Skin of body (tissue), 2 donors: Measurements from ENCODE around the gene PCNT. TPM values are rescaled to one million over a fixed set of nuclear protein-coding genes. Genes with fewer than 3 reads are reported as not detected.
"Not testable (repeated sequence)": the region's sequence is repeated elsewhere in the genome, so short reads cannot be mapped to it uniquely, and the experiment has no call there.

Experiments used
- DNase-seq: peaks from one replicate; lab custom pipeline; 2025; lab: John Stamatoyannopoulos, UW
- total RNA-seq: library from RNA; depleted of rRNA; stranded (reverse); fragments of >200 nt; gene quantifications from one replicate; pipeline ENCODE4 v1.2.3, GENCODE V29; 2014

PCNT gene
- total RNA-seq, 1 donor from 2014 or later = 27.8 TPM

DNA sequence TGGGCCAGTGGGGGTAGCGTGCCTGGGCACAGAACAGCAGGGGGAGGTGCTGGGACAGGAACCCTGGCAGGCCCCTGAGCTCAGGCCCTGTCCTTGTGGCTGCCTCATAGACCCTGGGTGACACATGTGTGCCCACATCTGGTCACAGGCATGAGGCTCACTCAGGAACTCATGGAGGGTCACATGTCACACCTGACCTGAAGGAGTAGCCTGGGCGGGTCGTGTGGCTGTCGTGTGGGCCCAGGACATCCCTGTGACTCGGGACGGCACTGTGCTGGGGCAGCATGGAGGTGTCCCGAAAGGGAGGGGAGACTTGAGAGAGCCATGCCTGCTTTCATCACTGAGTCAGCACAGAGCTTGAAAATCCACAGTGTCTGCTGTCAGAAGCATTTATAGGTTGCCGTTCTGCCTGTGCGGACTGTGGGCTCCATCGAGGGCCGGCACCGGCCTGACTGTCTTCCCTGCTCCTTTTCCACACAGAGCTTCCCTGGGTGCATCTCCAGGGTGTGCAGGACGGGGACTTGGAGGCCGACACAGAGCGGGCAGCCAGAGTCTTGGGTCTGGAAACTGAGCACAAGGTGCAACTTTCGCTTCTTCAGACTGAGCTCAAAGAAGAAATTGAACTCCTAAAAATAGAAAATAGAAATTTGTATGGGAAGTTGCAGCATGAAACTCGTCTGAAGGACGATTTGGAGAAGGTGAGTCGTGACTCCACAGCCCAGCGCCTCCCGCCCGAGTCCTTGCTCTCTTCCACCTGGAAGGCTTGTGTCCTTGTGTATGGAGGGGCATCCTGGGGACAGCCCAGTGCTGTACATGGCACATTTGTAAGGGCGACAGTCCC, 32.8 kb downstream of the PCNT start:
- DNase-seq = no peak

DNA sequence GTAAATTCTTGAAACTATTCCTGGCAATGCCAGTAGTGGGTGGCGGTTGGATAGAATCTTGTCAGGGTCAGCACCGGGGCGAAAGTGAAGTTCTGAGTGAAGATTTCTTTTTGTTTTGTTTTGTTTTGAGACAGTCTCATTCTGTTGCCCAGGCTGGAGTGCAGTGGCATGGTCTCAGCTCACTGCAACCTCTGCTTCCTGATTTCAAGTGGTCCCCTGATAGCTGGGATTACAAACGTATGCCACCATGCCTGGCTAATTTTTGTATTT, 33.3 kb downstream of the PCNT start:
- DNase-seq = no peak

DNA sequence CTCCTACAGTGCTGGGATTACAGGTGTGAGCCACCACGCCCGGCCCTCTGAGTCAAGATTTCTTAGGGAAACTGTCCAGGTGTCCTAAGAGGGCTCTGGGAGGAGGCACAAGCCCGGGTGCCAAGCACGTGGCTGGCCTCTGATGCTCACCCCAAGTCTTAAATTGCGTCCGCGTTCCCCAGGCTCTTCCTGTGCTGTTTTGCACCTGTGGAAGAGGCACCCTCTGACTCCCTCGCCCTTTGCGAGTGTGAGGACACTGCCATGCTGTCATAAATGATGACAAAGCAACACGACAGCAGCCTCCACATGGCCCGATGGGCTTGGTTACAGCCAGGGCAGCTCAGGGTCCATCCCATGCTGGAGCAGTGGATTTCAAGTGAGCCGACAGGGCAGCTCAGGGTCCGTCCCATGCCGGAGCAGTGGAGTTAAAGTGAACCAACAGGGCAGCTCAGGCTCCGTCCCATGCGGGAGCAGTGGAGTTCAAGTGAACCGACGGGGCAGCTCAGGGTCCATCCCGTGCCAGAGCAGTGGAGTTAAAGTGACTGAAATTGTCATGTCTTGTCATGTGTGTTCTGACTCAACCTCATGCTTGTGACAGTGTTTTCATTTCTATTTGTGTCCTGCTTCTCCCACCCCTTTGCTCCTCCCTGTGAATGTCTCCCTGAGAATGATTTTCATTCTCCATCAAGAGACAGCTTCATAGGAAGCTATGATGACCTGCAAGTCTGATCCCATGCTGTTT, 33.9 kb downstream of the PCNT start:
- no peak for DNase-seq

DNA sequence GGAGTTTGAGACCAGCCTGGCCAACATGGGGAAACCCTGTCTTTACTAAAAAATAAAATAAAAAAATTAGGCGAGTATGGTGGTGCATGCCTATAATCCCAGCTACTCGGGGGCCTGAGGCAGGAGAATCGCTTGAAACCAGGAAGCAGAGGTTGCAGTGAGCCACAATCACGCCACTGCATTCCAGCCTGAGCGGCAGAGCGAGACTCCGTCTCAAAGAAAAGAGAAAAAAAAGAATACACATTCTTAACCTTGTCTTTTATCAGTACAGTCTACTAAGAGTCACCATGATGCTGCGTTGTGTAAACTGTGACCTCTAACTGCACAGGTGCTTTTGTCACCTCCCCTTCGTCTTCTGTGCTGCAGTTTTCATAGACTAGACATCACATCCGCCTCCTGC, 37.2 kb downstream of the PCNT start:
- DNase-seq = no peak

DNA sequence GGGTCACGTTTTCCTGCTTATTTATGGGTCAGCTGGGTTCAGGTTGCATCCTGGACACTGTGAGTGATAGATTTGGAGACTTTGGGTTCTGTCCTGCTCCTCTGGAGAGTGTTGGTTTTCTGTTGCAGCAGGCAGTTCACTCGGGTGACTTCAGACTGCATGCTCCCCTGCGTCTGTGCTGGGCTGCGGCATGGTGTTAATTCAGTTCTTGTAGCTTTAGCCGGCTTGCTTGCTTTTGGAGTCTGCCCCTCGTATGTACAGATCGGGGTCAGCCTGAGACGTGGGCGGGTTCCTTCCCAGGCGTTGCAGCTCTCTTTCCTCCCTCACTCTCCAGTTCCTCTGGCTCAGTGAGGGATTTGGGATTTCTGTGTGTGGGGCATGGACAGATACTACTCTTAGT, 38.0 kb downstream of the PCNT start:
- DNase-seq = no peak

DNA sequence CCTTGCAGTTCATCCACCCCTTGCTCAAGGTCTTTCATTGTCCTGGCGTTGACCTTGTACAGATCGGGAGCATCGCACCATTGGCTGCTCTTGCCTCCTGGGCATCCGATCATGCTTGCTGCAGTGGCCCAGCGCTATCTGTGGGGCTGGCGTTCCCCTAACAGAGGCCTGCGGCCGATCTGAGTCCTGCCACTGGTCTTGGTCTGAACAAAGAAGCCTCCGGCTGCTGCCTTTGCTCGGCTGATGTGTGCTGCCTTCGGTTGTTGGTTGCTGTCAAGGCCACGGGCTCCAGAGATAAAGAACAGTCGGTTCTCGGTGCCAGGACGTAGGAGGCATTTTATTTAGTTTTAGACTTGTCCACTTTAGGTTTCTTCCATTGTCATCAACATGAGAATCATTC, 39.0 kb downstream of the PCNT start:
- no peak for DNase-seq

DNA sequence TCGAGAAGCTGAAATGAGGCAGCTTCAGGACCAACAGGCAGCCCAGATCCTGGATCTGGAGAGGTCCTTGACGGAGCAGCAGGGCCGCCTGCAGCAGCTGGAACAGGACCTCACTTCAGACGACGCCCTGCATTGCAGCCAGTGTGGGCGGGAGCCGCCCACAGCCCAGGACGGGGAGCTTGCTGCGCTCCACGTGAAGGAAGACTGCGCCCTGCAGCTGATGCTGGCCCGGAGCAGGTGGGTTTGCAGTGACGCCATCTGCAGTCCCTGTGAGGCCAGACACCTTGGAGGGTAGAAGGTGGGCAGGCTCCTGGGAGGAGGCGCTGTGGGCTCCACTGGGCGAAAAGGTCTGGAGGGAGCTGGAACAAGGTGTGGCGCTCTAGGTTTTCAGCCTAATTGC, 39.7 kb downstream of the PCNT start:
- DNase-seq = no peak

DNA sequence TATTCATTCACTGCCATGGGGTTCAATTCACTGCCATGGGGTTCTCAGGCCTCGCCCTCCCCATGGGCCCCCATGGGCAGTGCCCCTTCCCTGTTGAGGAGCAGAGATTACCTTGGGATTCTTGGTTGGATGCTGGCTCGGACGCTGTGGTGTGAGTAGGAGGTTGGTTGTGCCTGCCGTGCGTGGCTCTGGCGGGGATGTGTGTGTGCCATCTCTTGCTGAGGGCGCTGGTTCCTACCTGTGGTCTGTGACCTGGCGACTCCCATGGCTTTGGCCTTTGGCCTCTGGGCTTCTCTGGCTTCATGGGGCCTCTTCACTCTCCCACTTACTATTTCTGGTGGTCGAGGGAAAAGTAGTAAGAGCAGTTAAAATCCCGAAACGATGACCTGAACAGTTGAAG, 42.1 kb downstream of the PCNT start:
- no peak for DNase-seq

DNA sequence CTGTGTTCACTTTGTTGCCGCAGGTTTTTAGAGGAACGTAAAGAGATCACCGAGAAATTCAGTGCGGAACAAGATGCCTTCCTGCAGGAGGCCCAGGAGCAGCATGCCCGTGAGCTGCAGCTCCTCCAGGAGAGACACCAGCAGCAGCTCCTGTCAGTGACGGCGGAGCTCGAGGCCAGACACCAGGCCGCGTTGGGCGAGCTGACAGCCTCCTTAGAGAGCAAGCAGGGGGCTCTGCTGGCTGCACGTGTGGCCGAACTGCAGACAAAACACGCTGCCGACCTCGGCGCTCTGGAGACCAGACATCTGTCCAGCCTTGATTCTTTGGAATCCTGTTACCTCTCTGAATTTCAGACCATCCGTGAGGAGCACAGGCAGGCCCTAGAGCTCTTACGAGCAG, 42.6 kb downstream of the PCNT start:
- DNase-seq = no peak

DNA sequence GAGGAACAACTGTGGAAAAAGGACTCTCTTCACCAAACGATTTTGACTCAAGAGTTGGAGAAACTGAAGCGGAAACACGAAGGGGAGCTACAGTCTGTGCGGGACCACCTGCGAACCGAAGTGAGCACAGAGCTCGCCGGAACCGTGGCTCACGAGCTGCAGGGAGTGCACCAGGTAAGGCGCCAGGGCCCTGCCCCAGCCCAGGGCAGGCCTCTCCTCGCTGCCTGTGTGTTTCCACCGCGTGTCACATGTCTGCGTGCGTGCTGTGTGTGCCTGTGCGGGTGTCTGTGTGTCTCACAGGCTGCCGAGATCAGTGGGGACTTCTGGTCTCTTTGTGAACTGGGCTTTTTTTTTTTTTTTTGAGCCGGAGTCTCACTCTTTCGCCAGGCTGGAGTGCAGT, 43.0 kb downstream of the PCNT start:
- no peak for DNase-seq

DNA sequence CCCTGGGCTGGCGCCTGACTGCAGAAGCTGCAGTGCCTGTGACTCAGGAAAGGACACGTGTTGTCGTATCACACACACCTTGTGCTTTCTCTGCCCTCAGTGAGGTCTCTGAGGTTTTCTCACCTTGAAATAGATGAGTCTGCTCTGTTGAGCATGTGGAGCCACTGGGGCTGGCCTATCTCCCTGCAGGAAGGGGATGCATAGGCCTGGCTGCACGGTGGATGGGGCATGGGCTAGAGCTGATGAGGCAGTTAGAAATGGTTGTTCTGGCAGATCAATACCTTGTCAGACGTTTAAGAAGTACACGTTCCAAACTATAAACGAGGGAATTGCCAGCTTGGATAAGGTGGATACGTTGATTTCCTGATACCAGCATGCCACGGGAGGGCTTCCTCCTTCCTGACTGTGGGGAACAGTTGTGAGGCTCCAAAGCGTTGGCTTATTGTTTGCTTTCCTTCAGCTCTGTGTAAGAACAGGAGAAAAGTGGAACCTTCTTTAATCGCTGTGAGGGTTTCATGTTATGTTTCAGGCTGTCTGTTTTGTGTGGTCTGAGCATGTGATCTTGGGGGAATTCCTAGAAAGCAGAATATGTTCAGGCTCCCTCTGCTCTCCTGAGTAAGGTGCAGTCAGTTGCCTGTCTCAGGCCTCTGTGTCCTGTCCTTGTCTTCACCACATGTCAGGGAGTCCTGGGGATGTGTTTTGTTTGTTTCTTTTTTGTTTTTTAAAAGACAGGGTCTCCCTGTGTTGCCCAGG, 44.8 kb downstream of the PCNT start:
- DNase-seq = no peak

DNA sequence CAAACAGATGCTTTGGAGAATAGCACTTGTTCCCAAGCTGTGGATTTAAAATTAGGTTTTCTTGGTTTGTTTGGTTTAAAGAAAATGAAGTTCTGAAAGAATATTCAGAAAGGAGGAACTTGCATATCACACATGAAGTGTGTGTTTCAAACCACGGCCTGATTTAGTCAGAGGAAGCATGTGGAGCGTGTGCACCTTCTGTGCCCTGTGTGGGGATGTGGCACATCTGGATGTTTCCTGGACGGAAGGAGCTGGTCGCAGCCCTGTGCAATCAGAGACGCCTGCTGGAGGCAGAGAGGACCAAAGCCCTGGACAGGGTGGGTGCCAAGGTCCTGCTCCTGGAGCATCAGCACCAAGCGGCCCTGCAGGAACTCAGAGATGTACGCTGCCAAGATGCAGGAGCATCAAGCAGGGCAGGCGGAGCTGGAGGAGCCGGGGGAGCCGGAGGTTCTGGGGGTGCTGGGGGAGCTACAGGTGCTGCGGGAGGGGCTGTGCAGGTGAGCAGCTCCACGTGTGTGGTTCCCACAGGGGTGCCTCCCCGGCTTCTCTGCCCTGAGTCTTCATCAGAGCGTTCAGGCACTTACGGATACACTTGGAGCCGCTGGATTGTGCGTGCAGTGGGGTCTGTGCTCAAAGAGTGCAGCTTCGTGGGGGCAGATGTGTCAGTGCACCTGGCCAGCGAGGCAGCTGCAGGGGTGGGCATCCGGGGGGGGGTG, 45.7 kb downstream of the PCNT start:
- DNase-seq = no peak

DNA sequence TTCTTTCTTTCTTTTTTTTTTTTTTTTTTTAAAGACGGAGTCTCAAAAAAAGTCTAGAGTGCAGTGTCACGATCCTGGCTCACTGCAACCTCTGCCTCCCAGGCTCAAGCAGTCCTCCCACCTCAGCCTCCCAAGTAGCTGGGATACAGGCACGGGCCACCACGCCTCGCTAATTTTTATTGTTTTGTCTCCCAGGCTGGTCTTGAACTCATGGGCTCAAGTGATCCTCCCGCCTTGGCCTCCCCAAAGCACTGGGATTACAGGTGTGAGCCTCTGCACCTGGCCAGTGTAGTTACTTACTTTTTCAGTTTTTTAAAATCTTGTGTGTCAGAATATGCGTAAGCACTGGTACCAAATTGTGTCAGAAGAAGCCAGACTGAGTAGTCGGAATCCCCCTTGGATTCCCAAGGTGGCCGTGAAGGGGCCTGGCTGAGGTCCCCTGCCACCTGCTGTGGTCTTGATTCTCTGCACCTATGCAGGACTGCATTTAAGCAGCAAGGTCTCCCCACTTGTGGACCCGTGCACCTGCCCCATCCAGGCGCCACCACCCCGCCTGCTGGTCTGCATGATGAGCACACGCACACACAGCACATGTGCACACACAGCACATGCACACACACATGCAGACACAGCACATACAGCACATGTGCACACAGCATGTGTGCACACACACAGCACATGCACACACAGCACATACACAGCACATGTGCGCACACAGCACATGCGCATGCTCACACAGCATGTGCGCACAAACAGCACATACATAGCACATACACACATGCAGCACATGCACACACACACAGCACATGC, 47.5 kb downstream of the PCNT start:
- DNase-seq = no peak

DNA sequence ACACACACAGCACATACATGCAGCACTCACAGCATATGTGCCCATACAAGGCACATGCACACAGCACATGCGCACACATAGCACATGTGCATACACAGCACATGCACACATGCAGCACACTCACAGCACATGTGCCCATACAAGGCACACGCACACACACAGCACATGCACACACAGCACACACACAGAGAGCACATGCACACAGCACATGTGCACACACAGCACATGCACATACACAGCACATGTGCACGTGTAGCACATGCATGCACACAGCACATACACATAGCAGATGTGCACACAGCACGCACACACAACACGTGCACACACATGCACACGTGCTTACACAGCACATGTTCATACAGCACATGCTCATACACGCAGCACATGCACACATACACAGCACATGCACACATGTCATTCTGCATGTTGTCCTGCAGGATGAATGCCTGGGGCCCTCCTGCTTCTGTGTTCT, 48.1 kb downstream of the PCNT start:
- DNase-seq = no peak

DNA sequence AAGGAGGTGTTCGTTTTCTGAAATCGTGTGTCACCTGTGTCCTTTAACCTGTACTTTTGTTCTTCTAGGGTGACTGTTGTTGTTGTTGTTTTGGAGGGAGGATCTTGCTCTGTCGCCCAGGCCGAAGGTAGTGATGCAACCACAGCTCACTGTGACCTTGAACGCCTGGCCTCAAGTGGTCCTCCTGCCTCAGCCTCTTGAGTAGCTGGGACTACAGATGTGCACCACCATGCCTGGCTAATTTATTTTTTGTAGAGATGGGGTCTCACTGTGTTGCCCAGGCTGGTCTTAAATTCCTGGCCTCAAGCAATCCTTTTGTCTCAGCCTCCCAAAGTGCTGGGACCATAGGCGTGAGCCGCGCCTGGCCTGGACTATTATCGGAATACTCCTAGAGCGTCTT, 49.0 kb downstream of the PCNT start:
- not testable (repeated sequence) for DNase-seq

DNA sequence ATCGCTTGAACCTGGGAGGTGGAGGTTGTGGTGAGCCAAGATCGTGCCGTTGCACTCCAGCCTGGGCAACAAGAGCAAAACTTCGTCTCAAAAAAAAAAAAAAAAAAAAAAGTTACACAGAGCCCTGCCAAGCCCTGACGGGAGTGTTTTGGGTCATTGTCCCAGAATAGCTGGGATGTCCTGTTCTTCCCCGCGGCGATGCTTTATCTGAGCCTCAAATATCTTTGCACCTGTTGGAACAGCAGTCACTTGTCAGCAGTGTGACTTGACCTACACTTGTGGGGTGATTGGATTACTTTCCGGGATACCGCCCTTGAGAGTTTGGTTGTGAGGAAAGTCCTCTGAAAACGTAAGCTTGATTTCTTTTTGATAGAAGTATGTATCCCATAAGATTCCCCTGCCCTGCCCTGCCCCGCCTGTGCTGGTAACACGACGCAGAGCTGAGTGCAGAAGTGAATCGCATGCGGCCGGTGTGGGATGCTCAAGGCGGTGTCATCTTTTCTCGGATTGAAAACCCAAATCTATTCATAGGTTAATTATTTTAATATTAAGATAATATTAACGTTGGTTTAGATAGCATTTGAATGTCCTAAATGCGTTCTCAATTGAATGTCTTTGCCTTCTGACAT, 50.9 kb downstream of the PCNT start:
- no peak for DNase-seq

DNA sequence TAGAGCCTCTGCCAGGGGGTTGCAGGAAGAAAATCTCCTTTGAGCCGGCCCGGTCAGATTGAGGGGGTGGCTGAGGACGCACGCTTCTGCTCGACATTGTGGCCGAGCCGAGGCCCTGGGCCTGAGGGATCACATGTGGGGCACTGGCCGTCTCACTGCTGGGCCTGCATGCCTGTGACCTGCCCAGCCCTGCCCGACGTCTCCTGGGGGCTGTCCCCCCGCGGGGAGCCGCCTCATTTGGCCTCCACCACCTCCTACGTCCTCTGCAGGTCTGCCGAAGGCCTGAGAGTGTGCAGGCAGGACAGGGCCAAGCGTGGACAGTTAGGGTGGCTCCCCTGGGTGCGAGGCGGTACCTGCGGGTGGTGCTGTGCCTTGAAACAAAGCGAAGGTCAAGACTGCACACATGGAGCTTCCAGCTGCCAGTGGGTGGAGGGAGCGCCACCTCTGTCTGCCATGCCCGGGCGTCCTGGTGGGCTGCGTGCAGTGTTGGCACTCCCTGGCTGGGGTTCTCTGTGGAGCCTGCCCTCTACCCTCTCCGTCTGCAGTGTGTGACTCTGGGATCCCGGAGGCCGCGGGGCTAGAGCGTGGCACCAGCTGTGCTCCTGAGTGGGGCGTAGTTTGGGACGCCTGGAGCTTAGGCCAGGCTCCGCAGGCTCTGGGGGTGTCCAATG, 51.7 kb downstream of the PCNT start:
- DNase-seq = no peak

DNA sequence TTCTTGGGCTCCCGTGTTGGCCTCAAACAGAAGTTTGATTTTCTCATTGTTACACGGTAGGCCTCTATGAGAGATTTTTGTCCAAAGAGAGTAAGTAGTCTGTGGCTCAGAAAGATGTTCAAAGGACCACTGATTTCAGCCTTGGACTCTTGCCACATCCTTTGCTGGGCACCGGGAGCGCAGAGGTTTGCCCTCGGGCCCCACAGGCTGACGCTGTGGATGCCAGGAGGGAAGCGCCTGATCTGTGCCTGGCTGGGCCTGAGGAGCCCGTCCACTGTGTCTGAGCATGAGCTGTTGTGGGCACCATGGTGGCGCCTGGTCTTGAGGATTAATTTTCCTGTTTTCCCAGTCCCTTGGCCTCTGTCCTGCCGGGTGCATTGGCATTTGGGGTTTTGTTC, 52.3 kb downstream of the PCNT start:
- no peak for DNase-seq

DNA sequence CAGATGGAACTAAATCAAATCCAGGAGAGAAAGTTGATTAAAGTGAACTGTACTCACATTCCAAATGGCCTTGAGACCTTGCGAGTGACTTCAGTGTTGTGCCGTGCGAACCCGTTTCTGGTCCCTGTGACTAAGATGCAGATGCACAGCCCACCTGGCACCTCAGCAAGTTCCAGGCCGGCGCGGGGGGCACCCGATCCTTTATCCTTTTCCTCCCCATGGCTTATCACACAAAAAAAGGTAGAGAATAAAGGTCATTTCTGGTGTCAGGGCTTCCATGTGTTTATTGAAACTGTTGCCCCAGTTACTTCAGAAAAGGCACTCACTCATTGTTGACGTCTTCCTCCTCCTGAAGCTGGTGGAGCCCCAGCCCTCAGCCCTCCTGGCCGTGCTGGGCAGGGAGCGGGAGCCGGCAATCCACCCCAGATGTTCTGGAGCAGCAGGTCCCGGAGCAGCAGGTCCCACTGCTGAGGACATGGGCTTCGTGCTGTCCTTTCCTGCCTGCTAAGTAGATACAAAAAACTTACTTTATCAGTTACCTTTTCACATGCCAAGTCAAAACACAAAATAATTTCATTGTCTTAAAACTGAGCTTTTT, 53.0 kb downstream of the PCNT start:
- no peak for DNase-seq
